Neural cell (in vitro differentiated cells): ENCODE data around the gene STAT5B. TPM values are rescaled to one million over a fixed set of nuclear protein-coding genes. Genes with fewer than 3 reads are reported as not detected.
A peak's percentile ranks its signal among the peaks of the same experiment; 100 is the strongest.

ENCODE experiments used
- H2AFZ ChIP-seq: fragments of 200-600, 300-800 bp; sonication (generic), shearing (Covaris generic); 2 replicates; pipeline ENCODE4 v1.6.0; 2014; ENCODE audit warnings: low read depth, mild to moderate bottlenecking, antibody characterized with exemption, low read length, moderate library complexity
- H3F3A ChIP-seq: fragments of 200-600 bp; shearing (Covaris generic); 2 replicates; pipeline ENCODE4 v1.6.1; 2016; ENCODE audit warnings: mild to moderate bottlenecking, moderate library complexity, mixed read lengths, antibody characterized with exemption, low read length; ENCODE audit not compliant: insufficient read depth, poor library complexity, severe bottlenecking
- H3K27ac ChIP-seq: fragments of 200-600, 300-800 bp; sonication (generic), shearing (Covaris generic); 2 replicates; pipeline ENCODE4 v1.5.1; 2014; ENCODE audit warnings: mild to moderate bottlenecking, low read length, moderate library complexity
- H3K27me3 ChIP-seq: fragments of 300-800, 200-600 bp; sonication (generic), shearing (Covaris generic); 2 replicates; pipeline ENCODE4 v1.6.0; 2014; ENCODE audit warnings: mild to moderate bottlenecking, low read depth, low read length, moderate library complexity; ENCODE audit not compliant: insufficient read depth
- H3K36me3 ChIP-seq: fragments of 300-800, 200-600 bp; sonication (generic), shearing (Covaris generic); 2 replicates; pipeline ENCODE4 v1.5.1; 2014; ENCODE audit warnings: mild to moderate bottlenecking, antibody characterized with exemption, low read length, moderate library complexity; ENCODE audit not compliant: insufficient read depth
- H3K4me2 ChIP-seq: fragments of 300-800, 200-600 bp; sonication (generic), shearing (Covaris generic); 2 replicates; pipeline ENCODE4 v1.6.0; 2014; ENCODE audit warnings: mild to moderate bottlenecking, low read length
- H3K4me3 ChIP-seq: fragments of 300-800, 200-600 bp; sonication (generic), shearing (Covaris generic); 2 replicates; pipeline ENCODE4 v1.5.1; 2014; ENCODE audit warnings: mild to moderate bottlenecking, low read length, moderate library complexity
- H3K79me2 ChIP-seq: fragments of 200-600 bp; shearing (Covaris generic); replicated peaks from 2 replicates; pipeline ENCODE4 v1.6.0; 2014; ENCODE audit warnings: mild to moderate bottlenecking, low read length, moderate library complexity; ENCODE audit not compliant: insufficient read depth
- H3K9ac ChIP-seq: fragments of 300-800, 200-600 bp; sonication (generic), shearing (Covaris generic); 2 replicates; pipeline ENCODE4 v1.6.1; 2016; ENCODE audit warnings: mild to moderate bottlenecking, low read length, mixed read lengths
- H3K9me2 ChIP-seq: fragments of 200-600 bp; shearing (Covaris generic); 2 replicates; pipeline ENCODE4 v1.6.1; 2016; ENCODE audit warnings: mild to moderate bottlenecking, low read length, mixed read lengths; ENCODE audit not compliant: insufficient read depth
- H3K9me3 ChIP-seq: fragments of 200-600, 300-800 bp; sonication (generic), shearing (Covaris generic); 2 replicates; pipeline ENCODE4 v1.6.1; 2016; ENCODE audit warnings: mild to moderate bottlenecking, mixed run types, low read length, moderate library complexity, mixed read lengths
- H4K20me1 ChIP-seq: fragments of 200-600 bp; shearing (Covaris generic); 2 replicates; pipeline ENCODE4 v1.6.1; 2016; ENCODE audit warnings: mild to moderate bottlenecking, mixed run types; ENCODE audit not compliant: insufficient read depth
- EP300 ChIP-seq: fragments of 450-650 bp; conservative IDR thresholded peaks from 2 replicates; pipeline ENCODE4 v1.6.1; 2014; ENCODE audit warnings: antibody characterized with exemption, mild to moderate bottlenecking, moderate library complexity; ENCODE audit not compliant: poor library complexity, severe bottlenecking
- EZH2 ChIP-seq: fragments of 200-600, 300-800 bp; shearing (Covaris generic), sonication (generic); IDR thresholded peaks from 2 replicates; pipeline ENCODE4 v1.6.1; 2014; ENCODE audit warnings: antibody characterized with exemption, low read length, borderline replicate concordance, mild to moderate bottlenecking; ENCODE audit not compliant: insufficient read depth, poor library complexity, severe bottlenecking
- MXI1 ChIP-seq: fragments of 450-650 bp; conservative IDR thresholded peaks from 2 replicates; pipeline ENCODE4 v1.6.1; 2014; ENCODE audit warnings: antibody characterized with exemption, mild to moderate bottlenecking; ENCODE audit not compliant: poor library complexity, severe bottlenecking
- POLR2AphosphoS5 ChIP-seq: IDR thresholded peaks from 2 replicates; pipeline ENCODE4 v1.6.1; 2012
- RAD21 ChIP-seq: fragments of 450-650 bp; conservative IDR thresholded peaks from 2 replicates; pipeline ENCODE4 v1.6.1; 2014; ENCODE audit warnings: antibody characterized with exemption, mild to moderate bottlenecking, moderate library complexity
- REST ChIP-seq: IDR thresholded peaks from 2 replicates; pipeline ENCODE4 v1.6.1; 2012; ENCODE audit warnings: borderline replicate concordance
- SMC3 ChIP-seq: fragments of 450-650 bp; conservative IDR thresholded peaks from 2 replicates; pipeline ENCODE4 v1.6.1; 2014; ENCODE audit warnings: antibody characterized with exemption, mild to moderate bottlenecking, moderate library complexity; ENCODE audit not compliant: poor library complexity
- TAF1 ChIP-seq: IDR thresholded peaks from 2 replicates; pipeline ENCODE4 v1.6.1; 2012; ENCODE audit warnings: low read depth
- polyA plus RNA-seq: library from polyadenylated mRNA; depleted of rRNA; stranded (reverse); fragments of >200 nt; gene quantifications from 2 replicates; pipeline ENCODE4 v1.2.3, GENCODE V29; 2014
- TF ChIP-seq, protein P1 (sequence below): fragments of 450-650 bp; IDR thresholded peaks from 2 replicates; pipeline ENCODE4 v1.5.1; 2014; ENCODE audit warnings: antibody characterized with exemption, mild to moderate bottlenecking, moderate library complexity; ENCODE audit not compliant: poor library complexity, severe bottlenecking

STAT5B gene
- polyA plus RNA-seq, 1 donor from 2014 or later, result 47.4 TPM

DNA sequence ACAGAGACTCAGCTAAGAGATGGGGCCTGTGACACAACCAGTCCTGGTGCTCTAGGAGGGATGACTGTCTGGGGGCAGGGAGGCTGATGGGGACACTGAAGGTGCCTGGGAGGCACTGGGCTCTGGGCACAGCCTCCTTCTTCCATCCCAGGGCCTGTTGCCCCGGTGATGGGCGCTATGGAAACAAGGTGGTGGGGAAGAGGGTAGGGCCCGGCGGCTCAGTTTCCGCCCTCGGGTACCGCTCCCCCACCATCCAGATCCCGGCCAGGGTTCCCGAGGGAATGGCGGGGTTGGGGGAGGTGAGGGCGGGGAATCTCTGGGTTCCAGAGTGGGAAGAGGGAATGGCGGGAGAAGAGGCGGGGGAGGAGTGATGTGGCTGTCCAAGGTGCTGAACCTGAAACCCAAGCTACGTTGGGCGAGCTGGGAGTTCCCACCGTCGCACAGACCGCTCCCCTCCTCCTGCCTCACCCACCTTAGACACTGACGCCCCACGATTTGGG is 96.2 kb downstream of the STAT5B start:
- Histone ChIP-seq H3K27ac (no peak overlapping the region), H4K20me1 (no peaks in the 10 kb centered on the region), H3K4me2 (no peak overlapping the region), H3K9ac (peak overlapping the region; percentile 54), H3K36me3 (no peaks in the 10 kb centered on the region), H3K79me2 (no peaks in the 10 kb centered on the region), H3F3A (no peaks in the 10 kb centered on the region), H3K4me3 (peak overlapping the region; percentile 75), H3K9me2 (no peaks in the 10 kb centered on the region), H3K9me3 (no peaks in the 10 kb centered on the region), H3K27me3 (peaks cover 57% of the 10 kb centered on the region), H2AFZ (no peak overlapping the region)
- TF ChIP-seq SMC3 (no peak), MXI1 (peak; percentile 38), TAF1 (no peak), RAD21 (no peak), REST (peak; percentile 64), EZH2 (no peak), POLR2AphosphoS5 (no peak), EP300 (no peak)
- TF ChIP-seq, protein P1, sequence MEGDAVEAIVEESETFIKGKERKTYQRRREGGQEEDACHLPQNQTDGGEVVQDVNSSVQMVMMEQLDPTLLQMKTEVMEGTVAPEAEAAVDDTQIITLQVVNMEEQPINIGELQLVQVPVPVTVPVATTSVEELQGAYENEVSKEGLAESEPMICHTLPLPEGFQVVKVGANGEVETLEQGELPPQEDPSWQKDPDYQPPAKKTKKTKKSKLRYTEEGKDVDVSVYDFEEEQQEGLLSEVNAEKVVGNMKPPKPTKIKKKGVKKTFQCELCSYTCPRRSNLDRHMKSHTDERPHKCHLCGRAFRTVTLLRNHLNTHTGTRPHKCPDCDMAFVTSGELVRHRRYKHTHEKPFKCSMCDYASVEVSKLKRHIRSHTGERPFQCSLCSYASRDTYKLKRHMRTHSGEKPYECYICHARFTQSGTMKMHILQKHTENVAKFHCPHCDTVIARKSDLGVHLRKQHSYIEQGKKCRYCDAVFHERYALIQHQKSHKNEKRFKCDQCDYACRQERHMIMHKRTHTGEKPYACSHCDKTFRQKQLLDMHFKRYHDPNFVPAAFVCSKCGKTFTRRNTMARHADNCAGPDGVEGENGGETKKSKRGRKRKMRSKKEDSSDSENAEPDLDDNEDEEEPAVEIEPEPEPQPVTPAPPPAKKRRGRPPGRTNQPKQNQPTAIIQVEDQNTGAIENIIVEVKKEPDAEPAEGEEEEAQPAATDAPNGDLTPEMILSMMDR, result no peak

- Histone ChIP-seq H3K4me3 (peak overlapping the region; percentile 75), H3K36me3 (no peaks in the 10 kb centered on the region), H3K79me2 (no peaks in the 10 kb centered on the region), H3K9me3 (no peaks in the 10 kb centered on the region), H3K27ac (no peak overlapping the region), H3K9me2 (no peaks in the 10 kb centered on the region), H3F3A (no peaks in the 10 kb centered on the region), H3K9ac (no peak overlapping the region), H3K27me3 (peaks cover 57% of the 10 kb centered on the region), H4K20me1 (no peaks in the 10 kb centered on the region), H3K4me2 (no peak overlapping the region), H2AFZ (no peak overlapping the region)
- TF ChIP-seq EZH2, result no peak
- TF ChIP-seq SMC3, result no peak
- no peak for TF ChIP-seq RAD21
- TF ChIP-seq MXI1, result no peak
- TF ChIP-seq TAF1, result no peak
- no peak for TF ChIP-seq REST
- TF ChIP-seq, protein P1, result no peak
- TF ChIP-seq POLR2AphosphoS5, result no peak
- no peak for TF ChIP-seq EP300
Observed at GRCh38 chr17:42179335-42179734, 96.9 kb downstream of the STAT5B start.
